GM12878 (cell line): Measurements from ENCODE around the gene CWC22. TPM values are rescaled to one million over a fixed set of nuclear protein-coding genes. Genes with fewer than 3 reads are reported as not detected.

Source experiments
- ATAC-seq: fragments of 200-7000 bp; cut with Tn5 transposase; 3 replicates; pipeline ENCODE4 v1.9.1; 2020; ENCODE audit warnings: mild to moderate bottlenecking, moderate library complexity
- BruUV-seq: library from RNA; stranded (reverse); fragments of 400-500 nt; replicated peaks from 2 replicates; lab custom pipeline; 2021; lab: Mats Ljungman, UMichigan
- CTCF ChIA-PET: fragments of 300-600 bp; sonication (Branson Sonifier 250); formaldehyde crosslinking; extraction: SDS; loops from one replicate; lab custom pipeline; 2021; ENCODE audit warnings: inconsistent platforms; lab: Yijun Ruan, JAX
- POLR2A ChIA-PET: fragments of 350-600 bp; formaldehyde crosslinking; extraction: SDS; loops from one replicate; lab custom pipeline; 2021; ENCODE audit warnings: inconsistent platforms; lab: Charles Lee
- RAD21 ChIA-PET: fragments of 300-600 bp; sonication (Branson Sonifier 250); formaldehyde crosslinking; loops from one replicate; lab custom pipeline; 2023; ENCODE audit warnings: antibody characterized with exemption; ENCODE audit not compliant: unreplicated experiment; lab: Charles Lee
- SMC1A ChIA-PET: fragments of 300-600 bp; sonication (Branson Sonifier 250); formaldehyde crosslinking; loops from one replicate; lab custom pipeline; 2023; ENCODE audit not compliant: unreplicated experiment, uncharacterized antibody; lab: Charles Lee
- DNase-seq: peaks from one replicate; pipeline ENCODE4 v3.0.0-alpha.2; 2011; ENCODE audit warnings: low read depth, low spot score
- FAIRE-seq: peaks from 3 replicates; lab custom pipeline; 2011; peaks lifted over from hg19 to GRCh38; lab: Jason Lieb, UNC
- H2AFZ ChIP-seq: 2 replicates; pipeline ENCODE4 v1.6.0; 2011; ENCODE audit warnings: low read depth, low read length, control low read depth; ENCODE audit not compliant: control insufficient read depth
- H3K27ac ChIP-seq: 2 replicates; pipeline ENCODE4 v1.5.1; 2011; ENCODE audit warnings: control low read depth; ENCODE audit not compliant: control insufficient read depth, insufficient read depth
- H3K27me3 ChIP-seq, 2 experiments: replicated peaks in 1 of 2; 2 replicates each; pipeline versions ENCODE4 v1.6.0 to v1.6.1; 2011; ENCODE audit warnings: low read length in 1 of 2; ENCODE audit not compliant: control insufficient read depth in 2 of 2, insufficient read depth in 2 of 2
- H3K36me3 ChIP-seq, 2 experiments: 2 replicates each; pipeline ENCODE4 v1.5.1; 2011; ENCODE audit warnings: low read length in 1 of 2; ENCODE audit not compliant: control insufficient read depth in 2 of 2, insufficient read depth in 2 of 2
- H3K4me1 ChIP-seq: 2 replicates; pipeline ENCODE4 v1.6.1; 2011; ENCODE audit warnings: mild to moderate bottlenecking, low read length, moderate library complexity, mixed read lengths; ENCODE audit not compliant: control insufficient read depth, insufficient read depth
- H3K4me2 ChIP-seq: 2 replicates; pipeline ENCODE4 v1.6.0; 2011; ENCODE audit warnings: control low read depth; ENCODE audit not compliant: control insufficient read depth, insufficient read depth
- H3K4me3 ChIP-seq: fragments of 200-600 bp; sonication (generic); 2 replicates; pipeline ENCODE4 v1.5.1; 2016
- H3K79me2 ChIP-seq: 2 replicates; pipeline ENCODE4 v1.6.0; 2011; ENCODE audit warnings: low read length; ENCODE audit not compliant: control insufficient read depth, insufficient read depth
- H3K9ac ChIP-seq: 2 replicates; pipeline ENCODE4 v1.8.0; 2011; ENCODE audit warnings: low read length, control low read depth, mixed read lengths; ENCODE audit not compliant: control insufficient read depth, insufficient read depth
- H3K9me3 ChIP-seq: replicated peaks from 3 replicates; pipeline ENCODE4 v1.5.1; 2011; ENCODE audit warnings: mild to moderate bottlenecking, low read length; ENCODE audit not compliant: control insufficient read depth, insufficient read depth
- H4K20me1 ChIP-seq: 2 replicates; pipeline ENCODE4 v1.6.0; 2011; ENCODE audit not compliant: control insufficient read depth, insufficient read depth
- CBX5 ChIP-seq: sonication (generic); IDR thresholded peaks from 2 replicates; pipeline ENCODE4 v1.6.1; 2016; ENCODE audit warnings: low read depth, moderate library complexity, mild to moderate bottlenecking, inconsistent platforms
- CEBPB ChIP-seq, 2 experiments: fragments of 150-350 bp in 1 of 2; IDR thresholded peaks; 2 replicates each; pipeline ENCODE4 v1.6.1; 2012 to 2014; ENCODE audit warnings: low read depth in 2 of 2, low read length in 2 of 2, borderline replicate concordance in 1 of 2, inconsistent platforms in 1 of 2
- EGR1 ChIP-seq, 2 experiments: IDR thresholded peaks; 1 replicate in 1 of 2; 2 replicates in 1 of 2; pipeline ENCODE4 v1.6.1; 2011 to 2012; ENCODE audit warnings: low read depth in 2 of 2, low read length in 2 of 2, borderline replicate concordance in 1 of 2, mild to moderate bottlenecking in 1 of 2, moderate library complexity in 1 of 2
- EP300 ChIP-seq, 2 experiments: fragments of 150-350 bp in 1 of 2; IDR thresholded peaks; 2 replicates each; pipeline ENCODE4 v1.6.1; 2011 to 2012; ENCODE audit warnings: low read depth in 2 of 2, low read length in 2 of 2, borderline replicate concordance in 1 of 2, improper control_type of control experiment in 1 of 2, inconsistent platforms in 1 of 2; ENCODE audit not compliant: control insufficient read depth in 1 of 2
- FOXK2 ChIP-seq: fragments of 450-650 bp; IDR thresholded peaks from 2 replicates; pipeline ENCODE4 v1.6.1; 2017; ENCODE audit warnings: mild to moderate bottlenecking, moderate library complexity
- HDAC6 ChIP-seq: fragments of 200-600 bp; sonication (generic); IDR thresholded peaks from one replicate; pipeline ENCODE4 v1.8.0; 2017; ENCODE audit warnings: antibody characterized with exemption; ENCODE audit not compliant: unreplicated experiment
- IKZF1 ChIP-seq: fragments of 450-650 bp; conservative IDR thresholded peaks from 2 replicates; pipeline ENCODE4 v1.6.1; 2017; ENCODE audit warnings: antibody characterized with exemption, mild to moderate bottlenecking
- JUNB ChIP-seq: IDR thresholded peaks from 2 replicates; pipeline ENCODE4 v1.6.1; 2016; ENCODE audit warnings: antibody characterized with exemption, mild to moderate bottlenecking
- NR2F1 ChIP-seq: fragments of 450-650 bp; conservative IDR thresholded peaks from 2 replicates; pipeline ENCODE4 v1.6.1; 2017; ENCODE audit warnings: mild to moderate bottlenecking
- WGBS: methylation state at CpG from one replicate; pipeline ENCODE4 v1.1.6; 2016; ENCODE audit warnings: low lambda C conversion rate; ENCODE audit not compliant: insufficient replicate concordance, insufficient coverage; ENCODE audit errors: missing lambda C conversion rate; 5-methylcytosine and 5-hydroxymethylcytosine counted together
- in situ Hi-C: fragments of 300-500 bp; cut with MboI; formaldehyde crosslinking; loops from 9 replicates; pipeline ENCODE4 v1.14.3; 2018; ENCODE audit warnings: mixed read lengths
- intact Hi-C: fragments of 100-400 bp; cut with micrococcal nuclease; formaldehyde crosslinking; loops from one replicate; pipeline ENCODE4 v1.14.2; 2022; ENCODE audit not compliant: unreplicated experiment
- polyA plus RNA-seq, 11 experiments: library from polyadenylated mRNA; depleted of rRNA in 4 of 11; unstranded in 6 of 11; stranded (reverse) in 5 of 11; fragments of >200 nt; fragmentation: Nextera tagmentation in 4 of 11; fragmentation: Illumina TruSeq in 1 of 11; extraction: Ambion mirVana in 4 of 11; extraction: Trizol in 1 of 11; gene quantifications; 1 replicate in 1 of 11; 2 replicates in 10 of 11; pipeline versions ENCODE4 v1.2.1 to v1.2.3, GENCODE V29; 2011 to 2016; ENCODE audit warnings: inconsistent platforms in 2 of 11, missing spikeins in 2 of 11, low read depth in 1 of 11
- total RNA-seq, 4 experiments: library from RNA; depleted of rRNA in 3 of 4; stranded (reverse); fragments of >200 nt in 3 of 4; fragmentation: Illumina TruSeq in 1 of 4; extraction: Trizol in 1 of 4; gene quantifications; 2 replicates each; pipeline versions ENCODE4 v1.2.1 to v1.2.3, GENCODE V29; 2013 to 2021

CWC22 gene
- total and polyA plus RNA-seq, 10 of the 15 experiments (the other 5 are each of a cell fraction or from before 2014, with no cell fraction given), result 8.2 to 38.5 (median 26.3) TPM

DNA sequence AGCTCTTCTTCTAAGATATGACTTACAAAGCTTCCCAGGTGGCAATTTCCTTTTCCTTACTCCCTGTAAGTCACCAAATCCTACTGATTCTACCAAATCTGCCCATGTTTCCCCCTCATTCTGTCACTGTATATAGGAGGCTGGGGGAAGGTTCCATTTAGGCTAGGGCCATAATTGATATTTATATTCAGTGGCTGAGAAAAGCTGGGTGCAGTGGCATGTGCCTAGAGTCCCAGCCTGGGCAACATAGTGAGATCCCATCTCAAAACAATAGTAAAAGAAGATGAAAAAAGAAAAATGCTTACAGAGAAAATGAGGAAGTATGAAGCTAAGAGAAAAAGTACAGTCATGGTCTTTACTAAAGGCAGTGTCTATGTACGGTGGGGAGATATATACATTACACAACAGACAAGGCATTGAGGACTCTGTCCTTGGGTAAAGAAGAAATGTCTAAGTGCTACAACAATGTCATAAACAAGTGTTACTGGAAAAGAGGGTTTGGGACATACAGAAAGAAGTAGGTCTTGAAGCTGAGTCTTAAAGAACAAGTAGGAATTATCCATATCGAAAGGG lies 4.8 kb downstream of the CWC22 start:
- RAD21 ChIA-PET, result no interaction called here
- BruUV-seq, result no TSS peak
- Histone ChIP-seq H4K20me1 (peaks cover 3% of the 10 kb centered on the region; the same call in 1 of the 2 replicates), H3K4me2 (no peak overlapping the region), H3K27me3 (no peaks in the 10 kb centered on the region), H3K27ac (no peak overlapping the region), H3K4me1 (peaks cover 5% of the 10 kb centered on the region), H2AFZ (no peak overlapping the region), H3K4me3 (no peak overlapping the region), H3K36me3 (no peaks in the 10 kb centered on the region), H3K79me2 (peaks cover 68% of the 10 kb centered on the region), H3K9me3 (no peaks in the 10 kb centered on the region; the same call in 2 of the 3 replicates), H3K9ac (no peak overlapping the region)
- CTCF ChIA-PET, result interaction anchor here (1.5 to 1.6 kb wide), 2 partner anchors 14 to 16 kb away, joined by 4 to 5 read pairs; no protein-coding TSS in a partner anchor
- ATAC-seq, result no peak
- POLR2A ChIA-PET, result interaction anchor here (1.1 kb wide), 1 partner anchor 15 kb away, joined by 4 read pairs; no protein-coding TSS in a partner anchor
- whole genome bisulfite sequencing, result 92% methylated on average over 2 of the region's 2 CpGs
- TF ChIP-seq FOXK2, result no peak
- no peak for TF ChIP-seq JUNB
- TF ChIP-seq HDAC6, result no peak
- no peak for TF ChIP-seq CEBPB (IDR thresholded peaks at IDR 0.05; ENCODE audit: borderline replicate concordance in 1 of 2, low read depth in 2 of 2, low read length in 2 of 2)
- TF ChIP-seq CBX5, result no peak
- no peak for TF ChIP-seq NR2F1
- TF ChIP-seq IKZF1, result no peak
- TF ChIP-seq EGR1 (IDR thresholded peaks at IDR 0.05; ENCODE audit: borderline replicate concordance in 1 of 2, low read depth in 2 of 2, low read length in 2 of 2), result no peak
- no peak for TF ChIP-seq EP300 (IDR thresholded peaks at IDR 0.05; ENCODE audit: borderline replicate concordance in 1 of 2, control insufficient read depth in 1 of 2, low read depth in 2 of 2, low read length in 2 of 2)
- DNase-seq, result no peak
- in situ Hi-C loops, result no loop called here
- no peak for FAIRE-seq
- SMC1A ChIA-PET, result interaction anchor here (1.2 to 2.6 kb wide), 4 partner anchors 16 to 49 kb away, joined by 3 to 11 read pairs (median 4); no protein-coding TSS in a partner anchor
- intact Hi-C loops, result loop anchor here (10.0 kb wide), 1 partner anchor 737 kb away; the partner anchor contains the start of gene SESTD1
